B cell (primary cell): Measurements from ENCODE around the gene H3-3A. TPM values are rescaled to one million over a fixed set of nuclear protein-coding genes. Genes with fewer than 3 reads are reported as not detected.

Experiments
- ATAC-seq: fragments of 200-7000 bp; cut with Tn5 transposase; one replicate; pipeline ENCODE4 v1.10.0; 2021; ENCODE audit warnings: low read depth, mild to moderate bottlenecking, moderate number of reproducible peaks, moderate library complexity
- CTCF ChIA-PET: fragments of 350-600 bp; sonication (Branson Sonifier 250); formaldehyde crosslinking; loops from one replicate; lab custom pipeline; 2021; ENCODE audit warnings: antibody characterized with exemption, inconsistent platforms; lab: Charles Lee
- POLR2A ChIA-PET: fragments of 350-600 bp; sonication (Branson Sonifier 250); formaldehyde crosslinking; loops from one replicate; lab custom pipeline; 2021; ENCODE audit warnings: antibody characterized with exemption; lab: Charles Lee
- DNase-seq: peaks from one replicate; pipeline ENCODE4 v3.0.0; 2013
- H2AFZ ChIP-seq: 2 replicates; pipeline ENCODE4 v1.6.1; 2012; ENCODE audit warnings: mild to moderate bottlenecking, low read depth, low read length; ENCODE audit not compliant: insufficient read depth, poor library complexity, severe bottlenecking
- H3K27ac ChIP-seq, 2 donors: 1 replicate in 1 of 2; 2 replicates in 1 of 2; pipeline ENCODE4 v1.5.1; 2012 to 2013; ENCODE audit warnings: low read length in 2 of 2, mild to moderate bottlenecking in 2 of 2, moderate library complexity in 1 of 2
- H3K27me3 ChIP-seq, 4 experiments: fragments of 200-600 bp in 1 of 4; sonication (generic) in 1 of 4; replicated peaks in 1 of 4; 1 replicate in 2 of 4; 2 replicates in 2 of 4; pipeline versions ENCODE4 v1.6.1 to v1.7.0; 2013 to 2016; ENCODE audit warnings: low read length in 3 of 4, mild to moderate bottlenecking in 2 of 4, mixed read lengths in 1 of 4, moderate library complexity in 1 of 4; ENCODE audit not compliant: insufficient read depth in 4 of 4, control insufficient read depth in 3 of 4; ENCODE audit errors: control extremely low read depth in 1 of 4
- H3K36me3 ChIP-seq, 2 experiments: replicated peaks in 1 of 2; 1 replicate in 1 of 2; 2 replicates in 1 of 2; pipeline versions ENCODE4 v1.6.1 to v1.7.1; 2013; ENCODE audit warnings: low read length in 1 of 2; ENCODE audit not compliant: insufficient read depth in 2 of 2, control insufficient read depth in 1 of 2; ENCODE audit errors: control extremely low read depth in 1 of 2, extremely low read depth in 1 of 2
- H3K4me1 ChIP-seq, 2 donors: fragments of 200-600 bp in 1 of 2; sonication (generic) in 1 of 2; 1 replicate in 1 of 2; 2 replicates in 1 of 2; pipeline versions ENCODE4 v1.5.1 to v1.6.1; 2013 to 2017; ENCODE audit warnings: low read length in 2 of 2; ENCODE audit not compliant: control insufficient read depth in 2 of 2, insufficient read depth in 2 of 2
- H3K4me2 ChIP-seq: replicated peaks from 2 replicates; pipeline ENCODE3; 2012; ENCODE audit warnings: mild to moderate bottlenecking, low read depth, low read length; ENCODE audit not compliant: poor library complexity, severe bottlenecking
- H3K4me3 ChIP-seq, 5 experiments: fragments of 200-600 bp in 1 of 5; sonication (generic) in 1 of 5; 1 replicate in 3 of 5; 2 replicates in 2 of 5; pipeline versions ENCODE4 v1.5.1 to v1.7.0; 2011 to 2016; ENCODE audit warnings: low read length in 4 of 5, mild to moderate bottlenecking in 4 of 5, low read depth in 2 of 5, control low read depth in 1 of 5, moderate library complexity in 1 of 5; ENCODE audit not compliant: insufficient read depth in 1 of 5; ENCODE audit errors: control extremely low read depth in 1 of 5, extremely low read depth in 1 of 5
- H3K79me2 ChIP-seq: fragments of 200-600 bp; sonication (generic); one replicate; pipeline ENCODE4 v1.6.0; 2016; ENCODE audit warnings: low read length; ENCODE audit not compliant: control insufficient read depth, insufficient read depth
- H3K9ac ChIP-seq: fragments of 200-600 bp; sonication (generic); 2 replicates; pipeline ENCODE4 v1.6.1; 2017; ENCODE audit warnings: mild to moderate bottlenecking, low read length, moderate library complexity
- H3K9me3 ChIP-seq, 3 donors: one replicate each; pipeline versions ENCODE4 v1.6.1 to v1.7.1; 2013; ENCODE audit warnings: low read length in 2 of 3; ENCODE audit not compliant: control insufficient read depth in 2 of 3, insufficient read depth in 1 of 3; ENCODE audit errors: control extremely low read depth in 1 of 3
- H4K20me1 ChIP-seq: 2 replicates; pipeline ENCODE4 v1.6.0; 2012; ENCODE audit warnings: mild to moderate bottlenecking, low read length; ENCODE audit not compliant: insufficient read depth, control insufficient read depth, poor library complexity, severe bottlenecking
- H3K27ac Mint-ChIP-seq: one replicate; pipeline ENCODE4 v1.8.0; 2021; ENCODE audit warnings: mixed read lengths
- H3K27me3 Mint-ChIP-seq: one replicate; pipeline ENCODE4 v1.8.0; 2021; ENCODE audit warnings: mixed read lengths
- H3K4me1 Mint-ChIP-seq: one replicate; pipeline ENCODE4 v1.8.0; 2021; ENCODE audit warnings: mixed read lengths
- H3K4me3 Mint-ChIP-seq: one replicate; pipeline ENCODE4 v1.8.0; 2021; ENCODE audit warnings: mixed read lengths
- H3K9me3 Mint-ChIP-seq: one replicate; pipeline ENCODE4 v1.8.0; 2022; ENCODE audit warnings: mixed read lengths; ENCODE audit not compliant: insufficient read depth
- CTCF ChIP-seq: fragments of 200-600 bp; IDR thresholded peaks from one replicate; pipeline ENCODE4 v1.8.0; 2022; ENCODE audit warnings: antibody characterized with exemption, mild to moderate bottlenecking
- EZH2 ChIP-seq: IDR thresholded peaks from 2 replicates; pipeline ENCODE4 v1.6.1; 2012; ENCODE audit warnings: borderline replicate concordance, low read depth, mild to moderate bottlenecking, moderate library complexity, low read length; ENCODE audit not compliant: insufficient read depth, poor library complexity, severe bottlenecking
- WGBS: methylation state at CpG from one replicate; pipeline ENCODE4 v1.1.5; 2013; ENCODE audit warnings: missing lambda C conversion rate; ENCODE audit not compliant: insufficient coverage; 5-methylcytosine and 5-hydroxymethylcytosine counted together
- intact Hi-C: fragments of 100-400 bp; cut with micrococcal nuclease; formaldehyde crosslinking; loops from one replicate; pipeline ENCODE4 v1.10.0; 2022
- polyA plus RNA-seq: library from polyadenylated mRNA; depleted of rRNA; stranded (reverse); fragments of >200 nt; gene quantifications from 2 replicates; pipeline ENCODE4 v1.2.3, GENCODE V29; 2012
- total RNA-seq, 2 donors: library from RNA; stranded (reverse); fragments of 120-200 nt in 1 of 2; gene quantifications; 1 replicate in 1 of 2; 2 replicates in 1 of 2; pipeline versions ENCODE4 v1.2.3 to v1.2.4, GENCODE V29; 2013 to 2022

H3-3A gene
- total and polyA plus RNA-seq, 2 donors (not counting 1 experiment from before 2014, with no cell fraction given) = 349 to 561 TPM

GRCh38 chr1:226098870-226099835, 36.6 kb downstream of the H3-3A start:
- H3K4me3 Mint-ChIP-seq = peak overlapping the region; percentile 94
- ATAC-seq (no peak), DNase-seq (no peak)
- peaks cover 14% of the 10 kb centered on the region for H3K4me1 Mint-ChIP-seq
- H3K4me2 ChIP-seq = no peak overlapping the region
- peaks cover 0 to 3% (median 0%) of the 10 kb centered on the region in 4 experiments for H3K27me3 ChIP-seq
- H3K9ac ChIP-seq = no peak overlapping the region
- no peak overlapping the region for H3K27ac Mint-ChIP-seq
- H3K27ac ChIP-seq = no peak overlapping the region
- no peaks in the 10 kb centered on the region for H4K20me1 ChIP-seq
- no peak overlapping the region for H2AFZ ChIP-seq
- intact Hi-C loops = no loop called here
- TF ChIP-seq CTCF = no peak
- no peak for TF ChIP-seq EZH2
- ChIA-PET CTCF (interaction anchor here (0.7 to 2.5 kb wide), 8 partner anchors 10 to 111 kb away, joined by 3 to 8 read pairs (median 4); no protein-coding TSS in a partner anchor), POLR2A (interaction anchor here (0.6 kb wide), 1 partner anchor 70 kb away, joined by 3 read pairs; no protein-coding TSS in a partner anchor)
- H3K9me3 Mint-ChIP-seq = no peaks in the 10 kb centered on the region
- H3K36me3 ChIP-seq = no peaks in the 10 kb centered on the region
- H3K79me2 ChIP-seq = no peaks in the 10 kb centered on the region
- no peak overlapping the region for H3K4me3 ChIP-seq
- H3K27me3 Mint-ChIP-seq = no peaks in the 10 kb centered on the region
- no peaks in the 10 kb centered on the region for H3K9me3 ChIP-seq
- peaks cover 3 to 10% of the 10 kb centered on the region in 2 donors for H3K4me1 ChIP-seq
- 100% methylated on average over 2 of the region's 3 CpGs for WGBS
